Dermis microvascular lymphatic vessel endothelial cell (primary cell): Measurements from ENCODE around the gene SETDB1. TPM values are rescaled to one million over a fixed set of nuclear protein-coding genes. Genes with fewer than 3 reads are reported as not detected.
"Not testable (repeated sequence)": the region's sequence is repeated elsewhere in the genome, so short reads cannot be mapped to it uniquely, and the experiment has no call there.

ENCODE experiments used
- DNase-seq, 2 donors: peaks; one replicate each; pipeline versions ENCODE4 v3.0.0 to v3.0.0-alpha.2; 2010; ENCODE audit warnings: low read depth in 2 of 2
- total RNA-seq: library from RNA; depleted of rRNA; stranded (reverse); fragments of >200 nt; gene quantifications from 2 replicates; pipeline ENCODE4 v1.2.1, GENCODE V29; 2014

SETDB1 gene
- total RNA-seq, result 25.9 and 32.9 TPM in 2 replicates

DNA sequence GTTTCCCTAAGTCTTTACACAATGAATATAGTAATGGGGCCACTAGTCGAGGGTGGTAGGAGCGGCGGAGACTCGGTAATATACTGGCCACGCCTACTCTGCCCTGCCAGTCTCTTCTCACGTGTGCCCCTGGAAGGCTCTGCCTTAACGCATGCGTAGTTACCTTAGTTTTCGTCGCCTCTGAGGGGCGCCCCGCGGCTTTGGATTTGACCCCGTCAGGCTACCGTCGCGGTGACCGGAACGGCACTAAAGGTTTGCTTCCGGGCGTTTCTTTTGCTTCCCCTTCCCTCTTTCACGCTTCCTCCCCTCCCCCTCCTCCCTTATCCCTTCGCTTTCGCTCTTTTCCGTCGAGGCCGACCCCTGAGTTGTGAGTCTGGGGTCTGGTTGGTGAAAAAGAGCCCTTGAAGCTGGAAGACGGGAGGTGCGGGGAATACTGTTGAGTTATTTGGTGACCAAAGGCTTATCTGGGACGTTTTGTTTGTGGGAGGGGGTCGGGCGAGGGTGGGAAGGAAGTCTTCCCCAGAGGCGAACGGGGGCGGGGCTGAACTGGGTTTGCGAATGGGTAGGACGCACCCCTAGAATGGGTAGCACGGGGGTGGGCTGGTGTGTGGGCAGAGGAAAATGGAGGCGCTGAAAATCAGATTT lies at the start of gene SETDB1:
TSS of gene SETDB1 (plus strand) at position 267 of the 645 bp plus-strand sequence. CDS start 1,352 bp downstream, outside the sequence.
- peak; percentile 97 to 98 for DNase-seq

DNA sequence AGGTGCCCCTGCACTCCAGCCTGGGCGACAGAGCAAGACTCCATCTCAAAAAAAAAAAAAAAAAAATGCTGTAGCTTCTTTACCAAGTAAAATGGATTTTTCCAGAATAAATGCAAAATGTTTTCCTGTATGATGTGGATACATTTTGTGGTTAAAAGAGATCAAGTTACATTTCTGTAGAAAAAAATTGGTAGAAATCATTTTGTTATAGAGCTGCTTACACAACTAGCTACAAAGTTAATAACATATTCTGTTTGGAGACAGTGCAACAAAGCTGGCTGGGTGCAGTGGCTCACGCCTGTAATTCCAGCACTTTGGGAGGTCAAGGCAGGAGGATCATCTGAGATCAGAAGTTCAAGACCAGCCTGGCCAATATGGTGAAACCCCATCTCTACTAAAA lies 47.2 kb upstream of the SETDB1 start:
- not testable (repeated sequence) for DNase-seq

DNA sequence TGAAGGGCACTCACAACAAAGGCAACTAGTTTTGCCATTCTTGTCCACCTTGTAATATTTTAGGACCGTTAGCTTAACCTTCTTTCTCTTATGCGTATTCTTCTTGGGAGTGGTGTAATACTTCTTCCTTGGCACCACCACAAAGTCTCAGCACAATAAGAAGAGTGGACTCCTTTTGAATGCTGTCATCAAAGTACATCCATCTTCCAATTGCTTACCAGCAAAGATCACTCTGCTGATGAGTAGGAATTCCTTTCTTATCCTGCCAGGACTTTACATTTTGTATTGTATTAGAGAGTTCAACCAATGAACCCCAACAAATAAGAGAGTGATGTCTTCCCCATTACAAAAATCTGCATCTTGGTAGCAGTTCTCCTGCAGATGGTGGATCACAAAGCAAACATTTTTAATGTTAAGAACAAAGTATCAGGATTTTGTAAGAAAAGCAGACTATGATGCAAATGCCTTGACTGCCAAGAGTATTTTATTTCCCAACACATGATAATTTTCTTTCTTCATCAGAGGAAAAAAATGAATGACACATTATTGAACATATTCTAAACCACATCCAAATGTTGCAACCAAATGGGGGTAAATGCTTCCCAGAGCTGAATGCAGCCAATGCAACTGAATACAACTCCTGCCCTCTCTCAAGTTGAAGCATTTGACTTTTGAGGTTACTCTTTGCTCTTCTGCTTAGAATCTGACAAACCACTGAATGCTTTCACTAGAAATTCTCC lies 44.7 kb upstream of the SETDB1 start:
- DNase-seq, result no peak

DNA sequence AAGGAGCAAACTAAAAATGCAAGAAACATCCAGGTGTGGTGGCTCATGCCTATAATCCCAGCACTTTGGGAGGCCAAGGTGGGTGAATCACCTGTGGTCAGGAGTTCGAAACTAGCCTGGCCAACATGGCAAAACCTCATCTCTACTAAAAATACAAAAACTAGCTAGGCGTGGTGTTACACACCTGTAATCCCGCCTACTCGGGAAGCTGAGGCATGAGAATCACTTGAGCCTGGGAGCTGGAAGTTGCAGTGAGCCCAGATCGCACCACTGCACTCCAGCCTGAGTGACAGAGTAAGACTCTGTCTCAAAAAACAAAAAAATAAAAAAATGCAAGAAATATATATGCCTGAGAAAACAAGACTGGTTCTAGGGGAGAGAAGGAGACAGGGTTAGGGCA lies 43.0 kb upstream of the SETDB1 start:
- DNase-seq, result not testable (repeated sequence)

DNA sequence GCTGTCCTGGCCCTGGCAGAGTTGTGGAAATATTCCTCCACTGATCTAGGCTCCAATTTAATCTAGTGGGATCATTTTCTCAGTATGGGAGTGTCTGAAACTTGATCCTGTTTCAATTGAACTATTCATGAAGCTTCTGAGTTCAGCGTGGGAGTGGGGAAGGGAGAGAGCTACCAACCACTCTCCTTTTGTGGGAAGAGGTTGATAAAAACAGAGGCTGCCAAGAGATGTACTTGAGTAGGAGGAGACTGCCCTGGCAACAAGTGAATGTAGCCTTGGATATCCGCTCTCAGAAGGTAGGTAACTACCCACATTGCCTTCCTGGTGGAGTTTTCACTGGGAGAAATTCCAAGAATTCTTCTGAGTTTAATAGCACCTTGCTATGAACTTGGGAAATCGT lies 39.1 kb upstream of the SETDB1 start, which contains the start of gene CTXND2:
TSS of gene CTXND2 (plus strand) at position 119 of the 400 bp plus-strand sequence. CDS start 25,179 bp downstream, outside the sequence.
- DNase-seq, result no peak

DNA sequence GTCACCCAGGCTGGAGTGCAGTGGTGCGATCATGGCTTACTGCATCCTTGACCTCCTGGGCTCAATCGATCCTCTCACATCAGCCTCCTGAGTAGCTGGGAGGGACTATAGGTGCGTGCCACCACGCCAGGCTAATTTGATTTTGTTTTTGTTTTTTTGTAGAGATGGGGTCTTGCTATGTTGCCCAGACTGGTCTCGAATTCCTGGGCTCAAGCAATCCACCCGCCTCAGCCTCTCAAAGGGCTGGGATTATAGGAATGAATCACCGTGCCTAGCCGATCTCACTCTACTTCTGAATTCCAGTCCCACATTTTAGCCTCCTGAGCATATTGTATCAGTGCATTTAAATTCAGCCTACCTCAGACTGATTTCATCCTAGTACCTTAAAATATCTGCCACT lies 37.4 kb upstream of the SETDB1 start:
- DNase-seq, result no peak

DNA sequence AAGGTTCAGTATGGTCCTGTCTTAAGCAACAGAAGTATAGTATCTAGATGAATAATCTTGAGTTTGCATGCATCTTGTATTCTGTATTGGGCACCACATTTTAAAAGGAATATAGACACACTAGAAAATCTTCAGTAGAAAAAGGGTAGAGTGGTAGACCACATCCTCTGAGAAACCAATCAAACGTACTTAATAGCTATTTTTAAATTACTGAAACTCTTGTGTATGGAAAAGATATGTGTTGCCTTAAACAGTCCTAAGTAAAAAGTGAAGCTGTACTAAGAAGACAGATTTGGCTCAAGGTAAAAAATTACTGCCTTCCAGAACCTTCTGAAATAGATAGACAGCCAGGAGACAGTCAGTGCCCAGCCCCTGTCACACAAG lies 36.1 kb upstream of the SETDB1 start:
- DNase-seq, result no peak

DNA sequence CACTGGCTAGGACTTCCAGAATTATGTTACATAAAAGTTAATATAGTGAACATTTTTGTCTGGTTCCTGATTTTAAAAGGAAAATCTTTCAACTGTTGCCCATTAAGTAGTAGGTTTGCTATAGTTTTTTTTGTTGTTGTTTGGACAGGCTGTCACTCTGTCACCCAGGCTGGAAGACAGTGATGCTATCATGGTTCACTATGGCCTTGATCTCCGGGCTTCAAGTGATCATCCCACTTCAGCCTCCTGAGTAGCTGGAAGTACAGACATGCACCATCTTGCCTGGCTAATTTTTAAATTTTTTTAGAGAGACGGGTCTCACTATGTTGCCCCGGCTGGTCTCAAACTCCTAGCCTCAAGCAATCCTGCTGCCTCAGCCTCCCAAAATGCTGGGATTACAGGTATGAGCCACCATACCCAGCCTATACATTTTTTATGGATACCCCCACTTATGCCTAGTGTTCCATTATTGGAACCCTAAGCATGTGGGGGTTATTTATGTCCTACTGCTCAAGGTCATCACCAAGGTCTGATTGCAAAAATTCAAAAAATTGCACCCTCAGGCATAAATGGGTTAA lies 32.7 kb upstream of the SETDB1 start:
- no peak for DNase-seq

DNA sequence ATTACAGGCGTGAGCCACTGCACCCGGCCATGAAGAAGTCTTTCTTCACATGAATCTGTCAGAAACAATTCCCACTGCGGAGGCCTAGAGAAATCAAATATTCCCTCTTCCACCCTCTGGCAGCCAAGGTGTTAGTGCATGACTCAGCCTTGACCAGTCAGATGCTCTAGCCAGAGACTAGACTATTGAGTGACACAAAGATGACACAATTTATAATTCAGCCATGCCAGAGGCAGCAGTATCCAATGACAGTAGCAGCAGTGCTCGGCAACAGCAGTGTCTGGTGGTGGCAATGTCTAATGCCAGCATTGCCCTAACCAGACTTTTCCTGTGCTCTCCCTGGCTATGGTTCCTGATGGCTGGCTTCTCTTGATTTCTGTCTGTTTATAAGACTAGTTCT lies 30.5 kb upstream of the SETDB1 start:
- no peak for DNase-seq

DNA sequence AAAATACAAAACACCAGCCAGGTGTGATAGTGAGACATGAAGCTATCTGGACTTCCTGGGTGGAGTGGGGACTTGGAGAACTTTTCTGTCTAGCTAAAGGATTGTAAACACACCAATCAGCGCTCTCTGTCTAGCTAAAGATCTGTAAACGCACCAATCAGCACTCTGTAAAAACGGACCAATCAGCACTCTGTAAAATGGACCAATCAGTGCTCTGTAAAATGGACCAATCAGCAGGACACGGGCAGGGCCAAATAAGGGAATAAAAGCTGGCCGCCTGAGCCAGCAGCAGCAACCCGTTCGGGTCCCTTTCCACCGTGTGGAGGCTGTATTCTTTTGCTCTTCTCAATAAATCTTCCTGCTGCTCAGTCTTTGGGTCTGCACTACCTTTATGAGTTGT lies 26.4 kb upstream of the SETDB1 start:
- DNase-seq, result not testable (repeated sequence)

DNA sequence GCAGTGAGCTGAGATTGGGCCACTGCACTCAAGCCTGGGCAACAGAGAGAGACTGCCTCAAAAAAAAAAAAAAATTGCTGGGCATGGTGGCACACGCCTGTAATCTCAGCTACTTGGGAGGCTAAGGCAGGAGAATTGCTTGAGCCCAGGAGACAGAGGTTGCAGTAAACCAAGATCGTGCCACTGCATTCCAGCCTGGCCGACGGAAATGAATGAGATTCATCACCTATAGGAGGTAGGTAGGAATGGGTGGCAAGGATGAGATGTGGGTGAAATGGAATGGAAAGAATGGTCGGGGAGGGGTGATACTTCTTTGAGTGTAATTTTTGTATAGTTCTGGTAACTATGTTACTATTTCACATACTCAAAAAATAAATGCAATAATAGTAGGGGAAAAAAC lies 23.8 kb upstream of the SETDB1 start:
- DNase-seq, result no peak

DNA sequence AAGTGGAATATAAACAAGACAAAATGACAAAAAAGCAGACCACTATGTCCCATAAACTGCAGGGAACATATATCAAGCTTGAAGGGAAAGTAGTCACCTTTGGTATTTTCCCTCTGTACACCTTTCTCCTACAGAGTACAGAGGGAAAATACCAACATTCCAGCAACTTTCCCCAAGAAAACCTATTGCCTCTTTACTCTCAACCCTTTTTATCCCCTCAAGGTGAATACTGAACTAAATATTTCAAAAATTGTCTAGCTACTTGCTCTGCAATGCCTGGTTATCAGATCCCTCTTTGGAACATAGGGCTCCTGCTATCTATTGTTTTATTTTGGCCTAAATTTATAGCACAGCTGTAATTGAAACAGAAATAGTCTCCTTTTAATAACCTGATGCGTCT lies 23.4 kb upstream of the SETDB1 start:
- no peak for DNase-seq

DNA sequence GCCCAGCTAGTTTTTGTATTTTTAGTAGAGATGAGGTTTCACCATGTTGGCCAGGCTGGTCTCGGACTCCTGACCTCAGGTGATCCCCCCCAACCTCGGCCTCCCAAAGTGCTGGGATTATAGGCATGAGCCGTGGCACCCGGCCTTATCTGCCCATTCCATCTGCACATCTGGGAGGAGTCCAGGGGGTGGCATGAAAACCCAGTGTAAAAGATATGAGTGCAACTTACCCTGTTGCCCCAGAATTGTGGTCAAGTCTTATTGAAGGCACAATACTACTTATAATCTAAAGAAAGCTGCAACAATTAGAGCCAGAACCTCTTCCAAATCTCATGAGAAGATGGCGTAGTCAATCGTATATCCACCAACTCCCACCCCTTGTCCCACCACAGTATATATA lies 20.9 kb upstream of the SETDB1 start:
- DNase-seq, result no peak

DNA sequence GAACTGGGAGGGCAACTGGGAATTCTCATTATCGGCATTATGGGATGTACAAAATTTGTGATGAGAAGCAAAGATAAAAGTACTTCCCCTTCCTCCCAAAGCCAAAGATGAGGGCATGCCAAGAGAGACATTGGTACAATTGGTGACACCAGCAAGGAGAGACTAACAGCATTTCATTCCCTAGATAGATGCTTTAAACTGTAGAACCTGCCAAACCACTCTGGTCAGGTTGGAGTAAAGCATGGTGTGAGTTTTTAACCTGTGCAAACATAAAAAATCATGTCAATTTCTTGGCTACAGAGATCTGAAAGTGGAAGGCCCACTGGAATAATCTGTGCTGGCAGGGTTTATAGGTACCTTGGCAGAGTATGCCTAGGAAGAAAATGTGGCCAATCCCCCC lies 19.8 kb upstream of the SETDB1 start:
- DNase-seq, result no peak

DNA sequence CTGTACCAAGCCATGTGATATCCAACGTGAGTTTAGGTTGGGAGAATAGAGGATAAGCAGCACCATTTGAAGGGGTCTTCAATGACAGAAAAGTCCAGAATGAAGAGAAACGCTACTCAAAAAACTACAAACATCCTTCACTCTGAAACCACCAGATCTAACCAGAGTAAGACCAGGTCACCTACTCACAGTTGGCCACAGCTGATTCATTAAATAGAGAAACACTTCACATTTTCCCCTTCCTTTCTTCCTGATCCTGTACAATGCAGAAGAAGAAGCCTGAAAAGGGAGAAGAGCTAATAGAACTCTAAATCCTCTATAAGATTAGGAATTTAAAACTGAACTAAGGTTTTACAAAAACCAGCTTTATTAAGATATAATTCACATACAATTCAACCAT lies 19.4 kb upstream of the SETDB1 start:
- DNase-seq, result no peak

DNA sequence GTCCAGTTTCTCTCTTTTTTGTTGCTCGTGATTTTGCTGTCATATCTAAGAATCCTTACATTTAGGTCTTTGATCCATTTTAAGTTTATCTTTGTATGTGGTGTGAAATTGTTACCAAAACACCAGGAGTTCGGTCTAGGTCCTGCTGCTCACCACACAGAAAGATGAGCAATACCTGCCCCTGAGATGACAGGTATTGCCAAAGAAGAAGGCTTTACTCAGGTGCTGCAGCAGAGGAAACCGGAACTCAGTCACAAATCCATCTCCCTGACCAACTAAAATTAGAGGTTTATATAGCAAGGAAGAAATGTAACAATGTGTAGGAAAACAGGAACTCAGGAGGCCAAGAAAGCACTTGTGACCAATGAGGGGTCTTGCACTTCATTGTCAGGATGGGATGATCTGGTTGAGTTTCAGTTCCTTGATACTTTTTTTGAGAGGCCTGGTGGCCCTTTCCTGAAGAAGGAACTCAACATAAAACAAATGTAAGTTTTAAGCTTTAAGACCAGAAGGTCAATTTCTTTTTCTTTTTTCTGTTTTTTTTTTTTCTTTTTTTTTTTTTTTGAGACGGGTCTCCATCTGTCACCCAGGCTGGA lies 16.5 kb upstream of the SETDB1 start:
- DNase-seq, result no peak

DNA sequence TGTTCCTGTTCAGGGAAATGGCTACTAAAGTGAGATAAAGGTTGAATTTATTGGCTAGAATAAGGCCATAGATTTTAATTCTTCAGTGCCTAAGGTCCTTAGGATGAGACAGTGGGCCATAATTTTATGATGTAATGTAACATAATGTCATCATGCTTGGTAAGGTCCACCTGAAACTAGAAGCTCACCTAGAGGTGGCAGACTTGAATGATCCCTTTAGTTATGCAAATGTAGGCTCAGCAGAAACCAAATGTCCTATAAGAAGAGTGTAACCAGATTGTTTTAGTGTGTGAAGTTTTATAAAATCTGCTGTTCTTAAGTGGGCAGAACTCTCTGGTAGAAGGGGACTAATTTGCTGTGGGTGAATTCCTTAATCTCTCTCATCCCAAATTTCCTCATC lies 13.5 kb upstream of the SETDB1 start:
- no peak for DNase-seq

DNA sequence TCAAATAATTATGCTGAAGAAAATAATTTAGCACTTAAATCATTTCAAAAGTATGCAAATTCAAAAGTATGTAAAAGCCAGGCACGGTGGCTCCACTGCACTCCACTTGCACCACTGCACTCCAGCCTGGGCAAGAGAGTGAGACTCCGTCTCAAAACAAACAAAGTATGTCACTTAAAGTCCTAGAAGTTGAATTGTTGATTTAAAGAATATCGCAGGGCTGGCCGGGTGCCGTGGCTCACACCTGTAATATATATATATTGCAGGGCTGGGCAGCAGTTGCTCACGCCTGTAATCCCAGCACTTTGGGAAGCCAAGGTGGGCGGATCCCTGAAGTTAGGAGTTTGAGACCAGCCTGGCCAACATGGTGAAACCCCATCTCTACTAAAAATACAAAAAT lies 8.8 kb upstream of the SETDB1 start:
- DNase-seq, result no peak

DNA sequence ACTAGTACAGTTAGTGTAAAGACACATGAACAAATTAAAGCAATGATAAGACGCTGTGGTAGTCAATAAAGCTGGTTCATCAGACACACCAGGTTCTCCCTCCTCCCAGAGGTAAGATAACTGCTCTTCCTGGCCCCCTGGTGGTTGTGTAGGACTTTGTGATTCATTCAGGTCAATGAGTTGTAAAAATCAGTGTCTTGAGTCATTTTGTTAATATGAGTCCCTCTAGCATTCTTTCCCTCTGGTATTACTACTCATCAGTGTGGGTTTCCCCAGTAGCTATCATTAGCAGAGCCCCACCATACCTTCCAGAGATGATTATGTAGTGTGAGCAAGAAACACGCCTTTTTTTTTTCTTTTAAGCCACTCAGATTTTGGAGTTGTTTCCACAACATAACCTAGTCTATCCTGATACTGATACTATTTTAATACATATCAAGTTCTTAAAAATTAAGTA lies 3.6 kb upstream of the SETDB1 start:
- DNase-seq, result peak; percentile 40 to 78

DNA sequence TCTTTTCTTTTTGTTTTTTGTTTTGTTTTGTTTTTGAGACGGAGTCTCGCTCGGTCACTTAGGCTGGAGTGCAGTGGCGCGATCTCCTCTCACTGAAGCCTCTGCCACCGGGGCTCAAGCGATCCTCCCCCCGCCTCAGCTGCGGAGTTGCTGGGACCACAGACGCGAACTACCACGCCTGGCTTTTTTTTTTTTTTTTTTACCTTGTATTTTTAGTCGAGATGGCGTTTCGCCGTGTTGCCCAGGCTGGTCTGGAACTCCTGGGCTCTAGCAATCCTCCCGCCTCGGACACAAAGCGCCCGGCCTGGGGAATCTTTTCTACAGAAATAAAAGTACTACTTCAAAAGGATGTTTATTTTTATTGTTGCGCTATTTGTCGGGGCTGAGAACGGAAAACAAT lies 1.1 kb upstream of the SETDB1 start:
- peak in 1 of 2 donors; percentile 23 for DNase-seq

DNA sequence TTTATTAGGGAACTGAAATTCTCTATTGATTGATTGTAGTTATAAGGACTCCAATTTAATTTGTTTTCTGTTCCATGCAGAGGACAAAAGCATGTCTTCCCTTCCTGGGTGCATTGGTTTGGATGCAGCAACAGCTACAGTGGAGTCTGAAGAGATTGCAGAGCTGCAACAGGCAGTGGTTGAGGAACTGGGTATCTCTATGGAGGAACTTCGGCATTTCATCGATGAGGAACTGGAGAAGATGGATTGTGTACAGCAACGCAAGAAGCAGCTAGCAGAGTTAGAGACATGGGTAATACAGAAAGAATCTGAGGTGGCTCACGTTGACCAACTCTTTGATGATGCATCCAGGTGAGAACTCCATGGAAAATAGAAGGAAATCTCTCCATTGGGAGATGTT lies 1.5 kb downstream of the SETDB1 start:
- no peak for DNase-seq

DNA sequence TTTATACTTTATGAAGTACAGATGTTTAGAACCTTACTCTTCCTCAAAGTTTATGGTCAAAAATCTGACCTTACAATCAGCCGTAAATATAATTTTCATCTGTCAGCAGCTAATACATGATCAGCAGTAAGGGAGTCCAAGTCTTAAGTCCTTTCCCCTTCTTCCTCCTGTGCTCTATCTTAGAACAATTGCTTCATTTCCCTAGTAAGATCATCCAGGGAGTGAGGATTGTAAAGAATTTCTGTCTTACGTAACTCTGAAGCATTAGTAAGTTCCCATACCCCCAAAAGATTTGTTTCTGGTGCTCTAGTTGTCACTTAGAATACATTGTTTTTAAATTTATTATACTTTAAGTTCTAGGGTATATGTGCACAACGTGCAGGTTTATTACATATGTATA lies 2.1 kb downstream of the SETDB1 start:
- DNase-seq, result no peak
